CD4-positive, alpha-beta T cell treated with Interleukin-17A for 1 hour (primary cell): ENCODE data around the gene GKN2.

Source experiments
- DNase-seq: peaks from one replicate; pipeline ENCODE4 v3.0.0-alpha.2; 2020

Gene GKN2

GRCh38 chr2:68952887-68953521 lies at the start of gene GKN2:
Gene GKN2 (minus strand): TSS chr2:68952893. CDS start chr2:68952861, 32 bp downstream.
- no peak for DNase-seq

DNA sequence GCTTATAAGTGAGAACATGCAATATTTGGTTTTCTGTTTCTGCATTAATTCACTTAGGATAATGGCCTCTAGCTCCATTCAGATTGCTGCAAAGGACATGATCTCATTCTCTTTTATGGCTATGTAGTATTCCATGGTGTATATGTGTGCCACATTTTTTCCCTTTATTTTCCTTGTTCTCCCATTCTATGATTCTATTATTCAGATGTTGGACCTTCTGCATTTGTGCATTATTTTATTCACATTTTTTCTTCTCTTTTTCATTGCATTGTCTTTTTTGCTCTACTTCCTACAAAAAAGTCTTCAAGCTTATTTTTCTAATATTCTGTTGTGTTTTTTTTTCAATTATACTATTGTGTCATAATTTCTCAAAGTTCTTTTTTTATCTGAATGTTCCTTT lies 49.2 kb upstream of the GKN2 start:
- no peak for DNase-seq

DNA sequence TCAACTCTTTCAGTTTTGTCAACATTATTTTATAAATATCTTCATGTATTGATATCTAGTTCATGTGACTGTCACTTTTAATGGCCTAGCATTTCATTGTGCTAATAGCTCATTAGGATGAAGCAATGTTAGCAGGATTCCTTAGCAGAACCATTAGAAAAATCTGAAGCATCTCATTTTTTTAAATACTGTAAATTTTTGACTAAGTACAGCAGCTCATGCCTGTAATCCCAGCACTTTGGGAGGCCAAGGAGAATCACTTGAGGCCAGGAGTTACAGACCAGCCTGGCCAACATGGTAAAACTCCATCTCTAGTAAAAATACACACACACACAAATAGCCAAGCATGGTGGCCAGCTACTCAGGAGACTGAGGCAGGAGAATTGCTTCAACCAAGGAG lies 44.7 kb upstream of the GKN2 start:
- DNase-seq, result no peak

DNA sequence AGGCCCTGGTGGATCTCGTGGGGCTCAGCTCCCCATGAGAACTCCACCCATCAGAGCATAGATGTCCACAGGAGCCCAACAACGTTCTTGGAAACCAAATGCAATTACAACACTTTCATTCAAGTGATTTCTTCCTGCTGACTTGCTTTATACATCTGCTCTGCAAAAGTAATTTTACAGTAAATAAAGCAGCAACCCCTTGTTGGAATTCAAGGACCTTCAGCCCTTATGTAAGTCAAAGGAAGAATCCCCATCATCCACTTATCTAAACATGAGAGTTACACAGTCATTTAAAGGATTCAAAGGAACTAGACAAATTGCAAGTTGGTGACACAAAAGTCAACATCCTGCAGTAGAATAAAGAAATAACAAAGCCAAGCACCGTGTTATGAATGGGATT lies 43.2 kb upstream of the GKN2 start:
- no peak for DNase-seq

GRCh38 chr2:68994864-68995263 lies 42.2 kb upstream of the GKN2 start:
- no peak for DNase-seq

GRCh38 chr2:68993660-68994059 lies 41.0 kb upstream of the GKN2 start:
- no peak for DNase-seq

- no peak for DNase-seq
Measured at GRCh38 chr2:68992933-68993332, 40.2 kb upstream of the GKN2 start.

GRCh38 chr2:68992341-68992740 lies 39.6 kb upstream of the GKN2 start:
- no peak for DNase-seq

DNA sequence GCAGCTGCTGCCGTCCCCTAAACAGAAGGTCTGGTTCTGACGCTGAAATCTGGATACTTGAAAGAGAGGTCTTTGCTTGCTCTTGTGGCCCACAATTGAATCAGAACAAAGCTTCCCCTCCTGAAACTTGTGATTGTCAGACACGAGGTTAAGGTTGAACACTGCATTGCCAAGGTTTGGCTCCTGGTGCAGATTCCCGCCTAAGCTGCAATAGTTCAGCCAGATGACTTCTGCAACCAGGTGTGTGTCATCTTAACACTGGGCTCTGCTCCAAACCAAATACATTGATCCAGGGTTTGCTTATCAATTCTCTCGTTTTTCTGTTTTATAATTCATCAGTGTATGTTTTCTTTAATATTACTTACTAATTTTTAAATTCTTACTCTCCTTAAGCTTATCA lies 36.3 kb upstream of the GKN2 start:
- no peak for DNase-seq

GRCh38 chr2:68987021-68987503 lies 34.4 kb upstream of the GKN2 start:
- DNase-seq, result no peak

DNA sequence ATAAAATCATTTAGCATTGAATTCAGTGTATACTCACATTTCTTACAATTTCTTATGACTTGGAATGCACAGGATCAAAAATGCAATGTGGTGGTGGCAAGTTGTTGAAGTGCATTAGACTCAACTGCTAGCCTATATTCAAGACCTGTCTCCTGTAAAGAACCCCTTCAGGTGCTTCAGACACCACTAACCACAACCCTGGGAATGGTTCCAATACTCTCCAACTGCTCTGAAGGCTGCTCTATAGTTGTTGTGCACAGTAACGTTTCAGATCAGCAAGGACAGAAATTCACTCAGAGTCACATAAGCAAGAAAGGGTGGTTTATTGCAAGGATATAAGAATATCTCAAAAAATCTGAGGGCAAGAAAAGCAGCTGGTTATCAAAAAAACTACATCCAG lies 28.3 kb upstream of the GKN2 start:
- DNase-seq, result no peak

DNA sequence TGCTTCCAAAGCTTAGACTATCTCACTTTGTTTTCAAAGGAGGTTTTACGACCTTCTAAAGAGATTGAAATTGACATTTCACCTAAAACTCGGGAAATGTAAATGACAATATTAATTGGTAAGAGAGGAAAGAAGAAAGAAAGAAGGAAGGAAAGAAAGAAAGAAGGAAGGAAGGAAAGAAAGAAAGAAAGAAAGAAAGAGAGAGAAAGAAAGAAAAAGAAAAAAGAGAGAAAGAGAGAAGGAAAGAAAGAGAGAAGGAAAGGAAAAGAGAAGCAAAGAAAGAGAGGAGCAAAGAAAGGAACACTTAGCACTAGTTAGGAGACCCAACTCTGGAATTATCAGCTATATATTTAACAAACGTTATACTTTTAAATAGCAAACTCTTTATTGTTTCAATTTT lies 25.4 kb upstream of the GKN2 start:
- no peak for DNase-seq

GRCh38 chr2:68977453-68977852 lies 24.8 kb upstream of the GKN2 start:
- DNase-seq, result no peak

DNA sequence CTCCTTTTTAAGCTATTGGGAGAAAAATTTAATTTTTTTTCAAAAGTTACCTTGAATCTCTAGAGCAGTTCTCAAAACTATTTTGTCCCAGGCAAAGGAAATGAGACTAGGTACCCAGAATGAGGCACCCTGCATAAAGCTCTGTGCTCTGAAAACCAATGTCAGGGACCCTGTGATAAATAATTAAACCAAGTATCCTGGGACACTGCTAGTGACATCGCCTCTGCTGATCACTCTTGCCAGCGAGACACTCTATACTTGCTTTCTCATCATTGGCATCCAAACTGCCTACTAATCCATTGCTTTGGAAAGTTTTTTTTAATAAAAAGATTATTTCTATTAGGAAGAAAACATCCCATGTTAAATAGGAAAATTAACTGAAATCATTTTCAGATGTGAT lies 23.2 kb upstream of the GKN2 start:
- no peak for DNase-seq

GRCh38 chr2:68974946-68975665 lies 22.4 kb upstream of the GKN2 start:
- DNase-seq, result no peak

DNA sequence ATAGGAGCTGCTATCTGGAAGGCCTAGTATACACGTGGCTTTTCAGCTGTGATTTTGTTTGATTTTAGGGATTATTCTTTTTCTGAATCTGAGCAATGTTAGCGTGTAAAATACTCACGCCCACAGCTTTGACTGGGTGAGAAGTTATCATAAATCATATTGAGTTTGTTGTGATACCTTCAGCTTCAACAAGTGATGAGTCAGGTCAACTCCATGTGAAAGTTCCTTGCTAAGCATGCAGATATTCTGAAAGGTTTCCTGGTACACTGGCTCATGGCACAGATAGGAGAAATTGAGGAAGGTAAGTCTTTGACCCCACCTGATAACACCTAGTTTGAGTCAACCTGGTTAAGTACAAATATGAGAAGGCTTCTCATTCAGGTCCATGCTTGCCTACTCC lies 21.6 kb upstream of the GKN2 start, which contains the start of gene GKN1:
Gene GKN1, plus strand, starts transcription at position 386 of the 400 bp plus-strand sequence. CDS start 42 bp downstream, outside the sequence.
- no peak for DNase-seq

GRCh38 chr2:68971591-68972231 lies 19.0 kb upstream of the GKN2 start:
- no peak for DNase-seq

DNA sequence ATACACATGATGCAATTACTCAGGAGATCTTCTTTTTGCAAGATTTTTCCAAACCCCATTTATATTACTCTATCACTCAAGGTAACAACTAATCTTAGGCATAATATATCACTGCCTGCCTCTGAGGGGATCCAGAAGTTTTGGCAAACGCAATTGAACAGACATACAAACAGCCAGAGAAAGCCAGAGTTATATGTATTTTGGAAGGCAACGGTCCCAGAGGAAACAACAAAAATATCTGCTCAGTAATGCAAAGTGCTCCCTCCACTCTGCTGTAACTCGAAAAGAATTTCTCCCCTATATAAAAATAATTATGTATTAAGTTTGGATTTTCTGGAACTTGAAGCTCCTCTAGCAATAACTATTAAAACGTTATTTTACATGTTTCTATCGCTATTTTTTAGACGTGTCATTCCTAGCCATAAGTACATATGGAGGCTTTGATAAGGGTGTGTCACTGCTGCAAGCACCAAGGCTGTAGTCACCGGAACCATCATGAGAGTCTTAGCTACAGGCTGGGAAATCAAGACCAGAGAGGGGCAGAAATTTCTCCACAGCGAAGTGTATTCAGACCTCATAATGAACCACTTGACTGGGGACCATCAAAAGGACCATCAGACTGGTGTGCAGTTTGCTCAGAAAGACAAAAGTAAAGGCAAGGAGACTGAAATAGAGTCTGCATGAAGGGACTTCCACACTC lies 18.0 kb upstream of the GKN2 start:
- no peak for DNase-seq

DNA sequence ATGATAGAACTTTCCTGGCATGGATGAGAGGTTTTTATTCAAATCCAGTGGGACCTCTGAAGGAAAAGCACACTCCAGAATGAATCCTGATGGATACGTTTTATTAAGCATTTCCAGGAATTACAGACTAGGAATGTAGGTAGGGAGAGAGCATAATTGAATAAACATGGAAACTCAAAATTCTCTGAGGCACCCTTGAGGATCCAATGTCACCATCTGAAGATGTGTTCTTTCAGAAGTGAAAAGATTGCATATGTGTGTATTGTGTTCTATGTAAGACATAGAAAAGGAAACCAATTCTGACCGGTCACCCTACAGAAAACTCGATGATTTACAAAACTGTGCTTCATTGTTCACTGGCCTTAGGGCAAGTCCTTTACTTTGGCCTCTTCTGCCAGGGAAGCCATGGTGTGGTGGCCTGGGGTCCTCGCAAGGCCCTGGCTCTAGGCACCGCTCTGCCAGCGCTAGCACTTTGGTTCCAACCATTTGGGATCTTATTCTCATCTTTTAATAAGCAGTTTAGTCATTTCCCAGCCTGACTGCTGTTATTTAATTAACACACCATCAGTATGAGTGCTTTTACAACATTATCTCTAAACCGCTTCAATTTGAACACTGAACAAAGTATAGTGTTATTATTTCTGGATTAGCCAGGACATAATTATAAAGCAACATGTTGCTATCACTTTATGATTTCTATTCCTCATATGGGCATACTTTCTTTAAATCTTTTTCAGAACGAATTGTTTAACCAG lies 17.2 kb upstream of the GKN2 start:
- no peak for DNase-seq

- no peak for DNase-seq
Measured at GRCh38 chr2:68968221-68968620, 15.5 kb upstream of the GKN2 start.

DNA sequence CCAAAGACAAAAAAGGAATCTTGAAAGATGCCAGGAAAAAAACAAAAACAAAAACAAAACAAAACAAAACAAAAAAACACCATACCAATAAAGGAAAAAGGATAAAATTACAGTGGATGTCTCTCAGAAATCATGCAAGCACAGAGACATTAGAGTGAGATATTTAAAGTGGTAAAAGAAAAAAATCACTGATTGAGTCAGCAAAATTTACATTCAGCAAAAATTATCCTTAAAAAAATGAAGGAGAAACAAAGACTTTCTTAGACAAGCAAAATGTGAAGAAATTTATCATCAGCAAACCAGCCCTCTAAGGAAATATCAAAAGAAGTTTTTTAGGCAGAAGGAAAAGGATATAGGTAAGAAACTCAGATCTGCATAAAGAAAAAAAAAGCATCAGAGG lies 11.6 kb upstream of the GKN2 start:
- DNase-seq, result no peak

DNA sequence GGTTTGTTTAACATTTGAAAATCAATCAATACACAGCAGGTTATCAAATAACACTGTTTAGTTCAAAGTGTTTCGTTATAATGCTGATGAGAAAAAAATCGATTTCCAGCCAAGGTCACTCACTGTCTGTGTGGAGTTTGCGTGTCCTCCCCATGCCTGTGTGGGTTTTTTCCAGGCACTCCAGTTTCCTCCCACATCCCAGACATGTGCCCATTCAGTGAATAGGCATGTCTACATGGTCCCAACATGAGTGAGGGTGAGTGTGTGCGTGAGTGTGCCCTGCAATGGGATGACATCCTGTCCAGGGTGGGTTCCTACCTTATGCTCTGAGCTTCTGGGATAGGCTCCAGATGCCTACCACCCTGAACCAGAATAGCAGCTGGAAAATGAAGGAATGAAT lies 8.7 kb upstream of the GKN2 start:
- no peak for DNase-seq

- no peak for DNase-seq
Measured at GRCh38 chr2:68959001-68959400, 6.3 kb upstream of the GKN2 start.
